HCT116 (cell line): ENCODE results near the gene FASTKD2. TPM values are rescaled to one million over a fixed set of nuclear protein-coding genes. Genes with fewer than 3 reads are reported as not detected.

ENCODE experiments used
- ATAC-seq: fragments of 200-7000 bp; cut with Tn5 transposase; 2 replicates; pipeline ENCODE4 v1.9.1; 2020; ENCODE audit warnings: mild to moderate bottlenecking, moderate library complexity
- BruUV-seq: library from RNA; stranded (reverse); fragments of 400-500 nt; replicated peaks from 2 replicates; lab custom pipeline; 2021; lab: Mats Ljungman, UMichigan
- CTCF ChIA-PET: fragments of 300-600 bp; sonication (Branson Sonifier 250); formaldehyde crosslinking; loops from one replicate; lab custom pipeline; 2021; ENCODE audit warnings: antibody characterized with exemption; lab: Charles Lee
- POLR2A ChIA-PET: fragments of 300-600, 350-600 bp; sonication (Branson Sonifier 250); formaldehyde crosslinking; loops from one replicate; lab custom pipeline; 2021; ENCODE audit warnings: antibody characterized with exemption; lab: Charles Lee
- RAD21 ChIA-PET, 2 experiments: fragments of 300-600 bp; sonication (Branson Sonifier 250); formaldehyde crosslinking; loops; one replicate each; lab custom pipeline; 2023; ENCODE audit warnings: low total read pairs in 2 of 2; ENCODE audit not compliant: uncharacterized antibody in 2 of 2, unreplicated experiment in 2 of 2, low non-redundant PET in 1 of 2; lab: Charles Lee
- DNase-seq: peaks from one replicate; pipeline ENCODE4 v3.0.0-alpha.2; 2010; ENCODE audit warnings: low read depth, low spot score
- H2AFZ ChIP-seq: fragments of 200-600 bp; shearing (Covaris generic), sonication (generic); 2 replicates; pipeline ENCODE4 v1.6.1; 2017; ENCODE audit warnings: low read depth, mixed run types, mixed read lengths, antibody characterized with exemption, low read length; ENCODE audit not compliant: poor library complexity, severe bottlenecking
- H3K27ac ChIP-seq: 2 replicates; pipeline ENCODE4 v1.5.1; 2012; ENCODE audit warnings: low read depth, low read length
- H3K27me3 ChIP-seq: fragments of 200-600 bp; sonication (generic); 2 replicates; pipeline ENCODE4 v1.6.1; 2016; ENCODE audit warnings: mixed run types, low read length, mixed read lengths; ENCODE audit not compliant: insufficient read depth
- H3K36me3 ChIP-seq, 2 experiments: fragments of 200-500 bp in 1 of 2; fragments of 200-600 bp in 1 of 2; sonication (Bioruptor generic) in 1 of 2; sonication (generic) in 1 of 2; 2 replicates each; pipeline versions ENCODE4 v1.5.1 to v1.6.1; 2014 to 2016; ENCODE audit warnings: low read length in 2 of 2, inconsistent platforms in 1 of 2, mixed read lengths in 1 of 2, mixed run types in 1 of 2; ENCODE audit not compliant: insufficient read depth in 2 of 2, control insufficient read depth in 1 of 2
- H3K4me1 ChIP-seq, 2 experiments: fragments of 200-600 bp in 1 of 2; sonication (generic) in 1 of 2; 2 replicates each; pipeline versions ENCODE4 v1.5.1 to v1.6.1; 2012 to 2017; ENCODE audit warnings: low read length in 2 of 2, inconsistent platforms in 1 of 2, mild to moderate bottlenecking in 1 of 2, mixed read lengths in 1 of 2, mixed run types in 1 of 2, moderate library complexity in 1 of 2; ENCODE audit not compliant: insufficient read depth in 2 of 2, control insufficient read depth in 1 of 2
- H3K4me2 ChIP-seq: fragments of 200-600 bp; sonication (generic); 2 replicates; pipeline ENCODE4 v1.6.1; 2017; ENCODE audit warnings: mixed run types, low read length, mixed read lengths
- H3K4me3 ChIP-seq, 2 experiments: fragments of 200-600 bp in 1 of 2; sonication (generic) in 1 of 2; replicated peaks in 1 of 2; 2 replicates each; pipeline ENCODE4 v1.5.1; 2011 to 2016; ENCODE audit warnings: low read length in 2 of 2, control low read depth in 1 of 2, low read depth in 1 of 2, mild to moderate bottlenecking in 1 of 2, mixed read lengths in 1 of 2, mixed run types in 1 of 2
- H3K79me2 ChIP-seq: fragments of 200-600 bp; sonication (generic); 2 replicates; pipeline ENCODE4 v1.6.1; 2017; ENCODE audit warnings: mild to moderate bottlenecking, mixed run types, low read length, moderate library complexity, mixed read lengths; ENCODE audit not compliant: insufficient read depth
- H3K9ac ChIP-seq: fragments of 200-600 bp; sonication (generic); 2 replicates; pipeline ENCODE4 v1.6.1; 2016; ENCODE audit warnings: low read length, mixed read lengths
- H3K9me2 ChIP-seq: fragments of 200-600 bp; sonication (generic), shearing (Covaris generic); 2 replicates; pipeline ENCODE4 v1.6.1; 2017; ENCODE audit warnings: mixed run types, mild to moderate bottlenecking, moderate library complexity; ENCODE audit not compliant: insufficient read depth
- H3K9me3 ChIP-seq, 2 experiments: fragments of 200-500 bp in 1 of 2; fragments of 200-600 bp in 1 of 2; sonication (Bioruptor generic) in 1 of 2; sonication (generic) in 1 of 2; 2 replicates each; pipeline ENCODE4 v1.6.1; 2014 to 2017; ENCODE audit warnings: low read length in 2 of 2, mixed read lengths in 2 of 2, inconsistent platforms in 1 of 2, low read depth in 1 of 2, mild to moderate bottlenecking in 1 of 2, mixed run types in 1 of 2, moderate library complexity in 1 of 2; ENCODE audit not compliant: control insufficient read depth in 1 of 2, insufficient read depth in 1 of 2
- H4K20me1 ChIP-seq: fragments of 200-600 bp; sonication (generic), shearing (Covaris generic); 2 replicates; pipeline ENCODE4 v1.6.1; 2017; ENCODE audit warnings: mixed run types, mild to moderate bottlenecking, moderate library complexity; ENCODE audit not compliant: insufficient read depth
- CBX3 ChIP-seq: IDR thresholded peaks from 2 replicates; pipeline ENCODE4 v1.6.1; 2012; ENCODE audit warnings: low read depth
- EGR1 ChIP-seq: IDR thresholded peaks from 2 replicates; pipeline ENCODE4 v1.6.1; 2012; ENCODE audit warnings: low read depth
- ELF1 ChIP-seq: IDR thresholded peaks from 2 replicates; pipeline ENCODE4 v1.6.1; 2012; ENCODE audit warnings: low read depth, borderline replicate concordance
- EZH2 ChIP-seq: fragments of 200-600 bp; sonication (generic); IDR thresholded peaks from 2 replicates; pipeline ENCODE4 v1.6.1; 2017; ENCODE audit warnings: antibody characterized with exemption, mixed run types
- SIN3A ChIP-seq: IDR thresholded peaks from 2 replicates; pipeline ENCODE4 v1.6.1; 2012; ENCODE audit warnings: low read depth
- SP1 ChIP-seq: IDR thresholded peaks from 2 replicates; pipeline ENCODE4 v1.6.1; 2012; ENCODE audit warnings: low read depth
- TCF7L2 ChIP-seq: IDR thresholded peaks from 2 replicates; pipeline ENCODE4 v1.7.0; 2011; ENCODE audit warnings: borderline replicate concordance, inconsistent platforms; ENCODE audit not compliant: insufficient read depth, insufficient read length; ENCODE audit errors: extremely low read depth
- YY1 ChIP-seq: IDR thresholded peaks from 2 replicates; pipeline ENCODE4 v1.6.1; 2011; ENCODE audit warnings: low read length, low read depth, moderate library complexity, mild to moderate bottlenecking; ENCODE audit not compliant: insufficient replicate concordance; ENCODE audit errors: extremely low read depth
- ZFX ChIP-seq: fragments of 450-650 bp; IDR thresholded peaks from 2 replicates; pipeline ENCODE4 v1.6.1; 2017
- intact Hi-C: fragments of 100-400 bp; cut with micrococcal nuclease; formaldehyde crosslinking; loops from 2 replicates; pipeline ENCODE4 v1.10.0; 2022
- total RNA-seq: library from RNA; stranded (reverse); gene quantifications from one replicate; pipeline ENCODE4 v1.2.1, GENCODE V29; 2021; ENCODE audit not compliant: unreplicated experiment
- TF ChIP-seq, protein P1 (sequence below): IDR thresholded peaks from 2 replicates; pipeline ENCODE4 v1.6.1; 2012; ENCODE audit warnings: low read depth
- TF ChIP-seq, protein P2 (sequence below): IDR thresholded peaks from 2 replicates; pipeline ENCODE4 v1.6.1; 2012

Gene FASTKD2
- total RNA-seq, 1 experiment from 2014 or later: 24.4 TPM

DNA sequence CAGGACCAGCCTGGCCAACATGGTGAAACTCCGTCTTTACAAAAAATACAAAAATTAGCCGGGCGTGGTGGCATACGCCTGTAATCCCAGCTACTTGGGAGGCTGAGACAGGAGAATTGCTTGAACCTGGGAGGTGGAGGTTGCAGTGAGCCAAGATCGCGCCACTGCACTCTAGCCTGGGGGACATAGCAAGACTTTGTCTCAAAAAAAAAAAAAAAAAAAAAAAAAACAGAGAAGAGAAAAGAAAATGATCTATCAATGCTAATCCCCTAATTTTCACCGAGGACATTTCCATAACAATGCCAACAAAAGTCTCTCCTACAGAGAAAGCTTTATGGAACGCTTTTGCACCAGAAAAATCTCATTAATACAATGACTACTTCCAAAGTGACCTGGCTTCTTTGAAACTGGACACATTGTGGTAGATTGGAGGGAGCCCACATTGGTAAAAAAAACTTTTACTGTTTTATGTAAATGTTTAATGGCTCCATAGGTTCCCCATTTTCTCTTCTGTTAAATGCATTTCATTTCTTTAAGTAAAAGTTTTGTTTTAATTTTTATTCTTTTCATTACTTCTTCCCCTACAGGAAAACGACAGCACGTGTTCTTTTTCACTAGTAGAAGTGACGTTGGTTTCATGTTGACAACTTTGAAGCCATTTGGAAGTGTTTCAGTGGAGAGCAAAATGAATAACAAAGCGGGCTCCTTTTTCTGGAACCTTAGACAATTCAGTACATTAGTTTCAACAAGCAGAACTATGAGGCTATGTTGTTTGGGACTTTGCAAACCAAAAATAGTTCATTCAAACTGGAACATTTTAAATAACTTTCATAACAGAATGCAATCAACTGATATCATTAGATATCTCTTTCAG, 888 bp downstream of the FASTKD2 start:
- Histone ChIP-seq H3K4me3 (peak overlapping the region; percentile 68 to 72), H4K20me1 (no peaks in the 10 kb centered on the region), H3K9me2 (no peaks in the 10 kb centered on the region), H3K4me2 (peak overlapping the region; percentile 94), H3K27me3 (no peaks in the 10 kb centered on the region), H3K36me3 (peaks cover 4 to 10% of the 10 kb centered on the region in 2 experiments; a peak in 2 of 4 replicates), H3K9me3 (no peaks in the 10 kb centered on the region), H2AFZ (no peak overlapping the region), H3K9ac (peak overlapping the region; percentile 82), H3K4me1 (peaks cover 4 to 21% of the 10 kb centered on the region in 2 experiments; a peak in 3 of 4 replicates), H3K27ac (peak overlapping the region; percentile 57; the same call in 1 of the 2 replicates), H3K79me2 (peaks cover 49% of the 10 kb centered on the region)
- ChIA-PET POLR2A (interaction anchor here (0.7 kb wide), 1 partner anchor 38 kb away, joined by 3 read pairs; no protein-coding TSS in a partner anchor), RAD21 (interaction anchor here in 1 of 2 experiments (0.5 kb wide), 1 partner anchor 24 kb away, joined by 5 read pairs; no protein-coding TSS in a partner anchor), CTCF (interaction anchor here (1.0 kb wide), 1 partner anchor 34 kb away, joined by 7 read pairs; no protein-coding TSS in a partner anchor)
- no TSS peak for BruUV-seq
- intact Hi-C loops: no loop called here
- no peak for DNase-seq
- TF ChIP-seq CBX3: no peak
- TF ChIP-seq EGR1: 0 out of 2 replicates have a peak, but pooled peaks have one; percentile 1
- TF ChIP-seq YY1: no peak
- TF ChIP-seq TCF7L2: no peak
- TF ChIP-seq SIN3A: no peak
- peak; percentile 0; the same call in 1 of the 2 replicates for ATAC-seq

DNA sequence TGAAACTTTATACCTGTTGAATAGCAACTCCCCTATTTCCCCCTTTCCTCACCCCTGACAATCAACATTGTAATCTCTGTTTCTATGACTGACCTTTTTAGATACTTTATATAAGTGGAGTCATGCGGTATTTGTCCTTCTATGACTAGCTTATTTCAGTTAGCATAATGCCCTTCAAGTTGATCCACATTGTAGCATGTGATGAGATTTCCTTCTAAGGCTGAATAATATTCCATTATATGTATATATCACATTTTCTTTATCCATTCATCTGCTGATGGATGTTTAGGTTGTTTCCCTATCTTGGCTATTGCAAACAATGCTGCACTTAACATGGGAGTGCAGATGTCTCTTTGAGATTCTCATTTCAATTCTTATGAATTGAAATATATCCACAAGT, 9.5 kb downstream of the FASTKD2 start:
- ChIA-PET CTCF (no interaction called here), POLR2A (no interaction called here), RAD21 (no interaction called here)
- no peak overlapping the region for H2AFZ ChIP-seq
- no peaks in the 10 kb centered on the region for H3K4me1 ChIP-seq
- no peaks in the 10 kb centered on the region for H4K20me1 ChIP-seq
- TF ChIP-seq EZH2: no peak
- TF ChIP-seq, protein P1, sequence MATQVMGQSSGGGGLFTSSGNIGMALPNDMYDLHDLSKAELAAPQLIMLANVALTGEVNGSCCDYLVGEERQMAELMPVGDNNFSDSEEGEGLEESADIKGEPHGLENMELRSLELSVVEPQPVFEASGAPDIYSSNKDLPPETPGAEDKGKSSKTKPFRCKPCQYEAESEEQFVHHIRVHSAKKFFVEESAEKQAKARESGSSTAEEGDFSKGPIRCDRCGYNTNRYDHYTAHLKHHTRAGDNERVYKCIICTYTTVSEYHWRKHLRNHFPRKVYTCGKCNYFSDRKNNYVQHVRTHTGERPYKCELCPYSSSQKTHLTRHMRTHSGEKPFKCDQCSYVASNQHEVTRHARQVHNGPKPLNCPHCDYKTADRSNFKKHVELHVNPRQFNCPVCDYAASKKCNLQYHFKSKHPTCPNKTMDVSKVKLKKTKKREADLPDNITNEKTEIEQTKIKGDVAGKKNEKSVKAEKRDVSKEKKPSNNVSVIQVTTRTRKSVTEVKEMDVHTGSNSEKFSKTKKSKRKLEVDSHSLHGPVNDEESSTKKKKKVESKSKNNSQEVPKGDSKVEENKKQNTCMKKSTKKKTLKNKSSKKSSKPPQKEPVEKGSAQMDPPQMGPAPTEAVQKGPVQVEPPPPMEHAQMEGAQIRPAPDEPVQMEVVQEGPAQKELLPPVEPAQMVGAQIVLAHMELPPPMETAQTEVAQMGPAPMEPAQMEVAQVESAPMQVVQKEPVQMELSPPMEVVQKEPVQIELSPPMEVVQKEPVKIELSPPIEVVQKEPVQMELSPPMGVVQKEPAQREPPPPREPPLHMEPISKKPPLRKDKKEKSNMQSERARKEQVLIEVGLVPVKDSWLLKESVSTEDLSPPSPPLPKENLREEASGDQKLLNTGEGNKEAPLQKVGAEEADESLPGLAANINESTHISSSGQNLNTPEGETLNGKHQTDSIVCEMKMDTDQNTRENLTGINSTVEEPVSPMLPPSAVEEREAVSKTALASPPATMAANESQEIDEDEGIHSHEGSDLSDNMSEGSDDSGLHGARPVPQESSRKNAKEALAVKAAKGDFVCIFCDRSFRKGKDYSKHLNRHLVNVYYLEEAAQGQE: no peak
- no peak for TF ChIP-seq SP1
- TF ChIP-seq ELF1: no peak
- TF ChIP-seq EGR1: no peak
- TF ChIP-seq, protein P2, sequence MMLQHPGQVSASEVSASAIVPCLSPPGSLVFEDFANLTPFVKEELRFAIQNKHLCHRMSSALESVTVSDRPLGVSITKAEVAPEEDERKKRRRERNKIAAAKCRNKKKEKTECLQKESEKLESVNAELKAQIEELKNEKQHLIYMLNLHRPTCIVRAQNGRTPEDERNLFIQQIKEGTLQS: no peak
- TF ChIP-seq ZFX: no peak
- intact Hi-C loops: no loop called here
- no peak overlapping the region for H3K4me3 ChIP-seq
- ATAC-seq (no peak), DNase-seq (no peak)
- H3K27me3 ChIP-seq: no peaks in the 10 kb centered on the region
- H3K9me2 ChIP-seq: no peaks in the 10 kb centered on the region
- no peak overlapping the region for H3K27ac ChIP-seq
- peaks cover 0 to 7% of the 10 kb centered on the region in 2 experiments; a peak in 1 of 4 replicates for H3K9me3 ChIP-seq
- peaks cover 60% of the 10 kb centered on the region for H3K79me2 ChIP-seq
- no TSS peak for BruUV-seq
- H3K4me2 ChIP-seq: no peak overlapping the region
- no peak overlapping the region for H3K9ac ChIP-seq
- H3K36me3 ChIP-seq: peaks cover 22 to 46% of the 10 kb centered on the region in 2 experiments
